Amniotic stem cell (primary cell): ENCODE results near the gene NRXN3.

ENCODE experiments used
- DNase-seq: peaks from one replicate; lab custom pipeline; 2025; lab: John Stamatoyannopoulos, UW

The NRXN3 gene

DNA sequence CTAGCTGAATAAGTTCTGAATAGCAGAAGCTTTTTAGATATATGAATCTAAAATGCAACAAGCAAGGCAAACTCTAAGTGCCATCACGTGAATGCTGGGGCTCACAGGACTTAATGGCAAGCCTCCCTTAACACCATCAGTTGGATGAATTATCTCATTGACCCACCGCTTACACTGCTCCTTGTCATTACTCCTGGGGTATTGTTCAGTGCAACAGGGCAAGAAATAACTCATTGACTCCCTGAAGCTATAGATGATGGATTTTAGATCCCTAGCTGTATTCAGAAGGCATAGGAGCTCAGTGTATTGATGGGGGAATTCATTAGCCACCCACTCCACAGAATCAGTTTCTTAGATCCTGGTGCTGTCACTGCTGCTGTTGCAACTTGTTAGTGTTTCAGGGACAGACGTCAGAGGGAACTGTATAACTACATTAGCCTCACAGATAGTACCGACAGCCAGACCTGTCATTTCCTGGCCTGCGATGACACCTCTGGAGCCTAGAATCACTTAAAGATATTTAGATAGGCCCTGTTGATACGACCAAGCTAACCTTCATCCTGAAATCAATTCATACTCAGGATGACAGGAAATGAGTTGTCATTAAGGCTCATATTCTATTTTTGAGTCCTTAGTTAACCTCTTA is 1305.8 kb downstream of the NRXN3 start:
- DNase-seq = no peak

DNA sequence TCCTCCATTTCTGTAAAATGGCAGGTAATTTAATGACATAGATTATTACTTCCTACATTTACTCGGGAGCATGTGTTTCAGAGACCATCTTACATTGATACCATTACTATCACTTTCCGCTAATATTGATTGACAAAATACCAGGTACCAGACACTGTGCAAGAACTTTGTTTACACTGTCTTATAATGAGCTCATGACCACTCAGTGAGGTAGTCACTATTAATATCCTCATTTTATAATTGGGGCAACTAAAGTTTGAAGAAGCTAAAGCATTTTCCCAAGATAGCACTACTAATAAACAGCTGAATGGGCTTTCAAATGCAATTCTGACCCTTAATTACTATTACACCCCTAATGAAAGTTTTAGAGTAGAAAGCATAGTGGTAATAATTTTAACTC is 1306.4 kb downstream of the NRXN3 start:
- DNase-seq = no peak

DNA sequence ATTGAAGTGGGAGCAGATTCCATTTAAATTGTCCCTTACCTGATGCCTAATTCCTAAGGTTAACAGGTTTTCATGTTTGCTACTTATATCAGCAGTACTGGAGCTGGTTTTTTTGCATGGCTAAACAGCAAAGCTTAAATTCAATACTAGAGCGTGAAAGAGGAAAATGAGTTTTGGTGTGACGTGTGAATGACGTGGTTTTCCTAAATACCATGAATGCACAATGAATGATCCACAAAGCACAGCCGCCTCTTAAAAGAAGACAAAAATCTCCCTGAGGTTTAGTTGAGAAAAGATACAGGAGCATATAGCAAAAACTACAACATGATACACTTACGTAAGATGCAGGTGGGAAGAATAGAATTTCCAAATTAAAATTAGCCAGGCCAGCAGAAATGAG is 1310.0 kb downstream of the NRXN3 start:
- DNase-seq = no peak

DNA sequence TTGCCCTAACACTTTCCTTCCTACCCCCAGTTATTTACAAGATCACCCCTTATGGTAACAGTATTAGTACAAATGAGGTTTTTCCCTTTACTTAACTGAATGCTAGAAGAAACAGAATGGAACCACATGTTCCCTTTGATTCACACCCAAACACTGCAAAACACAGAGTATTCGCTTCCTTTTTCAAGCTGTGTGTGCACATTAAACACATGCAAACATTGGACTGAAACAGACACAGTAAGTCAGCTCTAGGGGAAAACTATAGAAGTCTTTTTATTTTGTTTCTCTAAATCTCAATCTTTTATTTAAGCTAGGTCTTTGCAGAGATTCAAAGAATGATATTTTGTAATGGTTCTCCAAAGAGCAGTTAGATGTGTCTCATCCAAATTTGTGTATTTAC is 1312.7 kb downstream of the NRXN3 start:
- no peak for DNase-seq

DNA sequence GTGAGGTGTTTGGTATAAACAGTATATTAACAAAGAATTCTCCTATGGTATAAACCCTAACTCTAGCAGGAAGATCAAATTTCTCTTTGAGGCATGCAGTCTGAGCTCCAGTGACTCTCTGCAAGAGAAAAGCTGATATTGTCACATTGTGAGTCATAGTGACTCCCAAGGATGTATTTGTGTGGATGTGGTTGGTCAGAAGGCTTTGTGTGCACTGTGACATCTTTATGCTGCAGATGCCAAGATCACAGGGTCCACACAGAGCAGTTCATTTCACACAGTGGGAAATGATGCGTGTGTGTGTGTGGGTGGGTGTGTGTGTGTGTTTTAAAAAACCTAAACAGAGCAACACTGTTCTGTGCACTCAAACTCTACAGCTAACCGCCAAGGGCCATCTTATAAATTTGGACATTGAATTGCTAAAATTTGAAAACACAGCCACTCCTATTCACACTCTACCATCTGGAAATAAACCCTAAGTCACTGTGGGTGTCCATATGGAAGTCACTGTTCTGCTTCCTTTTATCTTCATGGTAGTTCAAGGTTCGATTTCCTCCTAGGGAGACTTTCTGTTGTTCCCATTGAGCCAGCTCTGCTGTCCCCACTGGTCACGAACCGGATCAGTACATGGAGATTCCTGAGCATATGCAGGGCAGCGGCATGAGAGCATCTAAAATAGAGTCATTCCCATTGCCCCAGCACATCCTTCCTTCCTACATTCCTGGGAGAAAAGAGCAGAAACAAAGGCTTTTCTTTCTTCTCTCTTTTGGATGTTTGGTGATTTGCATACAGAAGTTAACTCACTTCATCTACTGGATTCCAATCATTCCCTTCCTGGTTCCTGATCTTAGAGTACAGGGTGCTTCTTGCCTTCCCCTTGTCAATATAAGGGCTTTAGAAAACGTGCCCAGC is 1313.6 kb downstream of the NRXN3 start:
- DNase-seq = no peak

DNA sequence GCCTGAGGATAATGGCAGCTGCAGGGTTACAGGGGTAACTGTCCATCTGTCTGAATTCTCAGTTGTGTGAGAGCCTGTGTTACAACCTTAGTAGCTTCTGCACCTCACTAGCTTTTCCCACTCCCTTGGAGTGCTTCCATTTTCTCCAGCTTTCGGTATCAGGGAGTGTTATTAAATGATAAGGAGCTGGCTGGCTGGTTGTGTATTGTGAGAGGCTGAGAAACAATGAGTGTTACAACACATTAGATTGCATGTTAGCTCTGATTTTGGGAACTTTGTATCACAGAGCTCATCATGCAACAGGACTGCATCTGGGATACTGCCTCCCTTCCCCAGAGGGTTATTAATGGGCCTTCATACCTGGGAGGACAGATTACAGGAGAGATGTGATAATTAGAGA is 1317.5 kb downstream of the NRXN3 start:
- DNase-seq = no peak

DNA sequence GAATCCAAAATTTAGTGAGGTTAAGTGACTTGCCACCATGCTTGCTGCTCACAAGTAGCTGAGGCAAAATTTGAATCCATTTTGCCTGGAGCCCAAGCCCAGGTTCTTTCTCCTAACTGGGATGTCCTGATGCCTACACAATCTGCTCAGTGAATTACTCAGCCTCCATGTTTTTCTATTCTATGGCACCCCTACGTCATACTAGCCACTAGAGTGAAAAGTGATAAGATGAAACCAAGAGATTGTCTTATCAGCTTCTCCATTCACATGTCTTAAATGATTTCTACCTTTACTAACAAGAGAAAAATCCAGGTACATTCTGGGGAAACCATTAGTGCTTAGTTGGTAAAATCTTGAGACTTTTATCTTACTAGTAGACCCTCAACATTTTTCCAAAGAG is 1321.0 kb downstream of the NRXN3 start:
- DNase-seq = no peak

DNA sequence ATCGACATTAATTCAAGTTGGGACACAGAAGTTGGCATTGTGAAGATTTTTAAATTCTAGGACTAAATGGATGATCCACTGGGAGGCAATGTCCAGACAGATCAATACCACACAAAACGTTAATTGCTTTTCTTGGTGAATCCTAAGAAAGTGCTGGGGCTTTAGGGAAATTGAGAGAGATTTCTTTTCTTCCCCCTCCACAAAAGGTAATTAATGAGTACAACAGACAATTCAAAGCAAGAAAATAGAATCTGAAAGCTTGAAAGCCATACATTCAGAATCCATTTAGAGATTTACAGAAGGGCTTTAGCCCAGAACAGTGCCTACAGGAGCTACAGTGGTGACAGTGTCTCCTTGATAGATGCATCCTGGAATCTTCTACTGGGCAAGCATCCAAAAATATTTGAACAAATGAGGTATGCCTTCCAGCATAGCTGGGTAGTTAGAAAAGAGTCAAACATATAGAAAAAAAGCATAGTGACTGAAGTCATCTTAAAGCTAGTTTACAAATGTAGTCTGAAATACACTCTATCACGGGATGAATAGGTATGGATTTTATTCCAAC is 1323.0 kb downstream of the NRXN3 start:
- no peak for DNase-seq

DNA sequence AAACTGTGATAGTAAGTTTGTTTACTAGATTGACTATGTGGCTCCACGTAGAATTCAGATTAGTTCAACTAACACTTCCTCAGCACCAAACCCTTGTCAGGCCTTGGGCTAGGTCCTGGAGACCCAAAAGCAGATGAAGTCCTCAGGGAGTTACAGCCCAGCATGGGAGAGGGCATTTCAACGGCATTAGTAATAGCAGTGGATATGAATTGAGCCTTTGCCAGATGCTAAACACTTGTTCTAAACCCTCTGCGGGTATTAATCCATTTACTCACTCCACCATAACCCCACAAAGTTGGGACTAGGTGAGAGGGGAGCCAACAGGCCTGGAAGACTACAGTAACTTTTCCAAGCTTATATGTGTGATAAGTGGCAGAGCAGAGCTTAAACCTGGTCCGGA is 1326.5 kb downstream of the NRXN3 start:
- no peak for DNase-seq

DNA sequence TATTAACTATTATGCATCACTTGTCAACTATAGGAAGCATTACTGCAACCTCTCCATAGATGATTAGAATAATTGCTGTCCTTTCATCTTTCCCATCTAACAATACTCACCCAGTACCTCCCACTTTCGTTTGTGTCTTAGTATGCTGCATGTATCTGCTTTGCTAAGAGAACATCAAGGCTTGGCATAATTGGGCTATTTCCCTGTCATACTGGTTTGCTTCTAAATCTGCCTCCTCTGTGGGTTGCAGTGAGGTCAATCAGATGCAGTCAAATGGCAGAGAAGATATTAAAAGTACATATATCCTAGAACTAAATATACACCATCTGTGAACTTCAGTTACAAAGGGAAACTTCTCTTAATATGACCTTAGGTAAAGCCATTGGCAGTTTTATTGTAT is 1330.3 kb downstream of the NRXN3 start:
- DNase-seq = no peak

DNA sequence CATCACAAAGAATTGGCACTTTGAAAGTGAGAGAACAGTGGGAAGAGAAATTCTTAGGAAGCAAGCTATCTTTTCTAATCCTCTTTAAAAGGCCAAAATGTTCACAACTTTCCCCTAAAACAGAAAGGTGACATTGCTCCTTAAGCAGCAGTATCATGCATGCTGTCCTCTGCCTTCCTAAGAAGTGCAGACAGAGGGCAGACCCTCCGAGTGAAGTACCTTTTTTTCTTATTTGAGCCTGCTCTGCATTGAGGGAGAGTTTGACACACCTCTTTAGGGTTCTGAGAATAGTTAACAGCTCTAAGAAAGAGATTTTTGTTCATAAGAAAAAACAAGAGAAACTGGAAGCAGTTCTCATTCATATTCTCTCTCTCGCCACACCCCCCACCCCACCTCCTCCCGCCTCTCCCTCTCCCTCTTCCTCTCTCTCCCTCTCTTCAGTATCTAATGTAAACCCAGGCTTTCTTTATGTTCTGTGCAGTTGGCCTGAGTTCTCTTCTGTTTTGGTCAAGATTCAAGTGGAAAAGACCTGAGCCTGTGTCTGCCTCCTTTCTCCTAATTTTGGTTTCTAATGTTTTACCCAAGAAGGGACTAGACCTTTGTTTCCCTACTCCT is 1332.1 kb downstream of the NRXN3 start:
- no peak for DNase-seq

DNA sequence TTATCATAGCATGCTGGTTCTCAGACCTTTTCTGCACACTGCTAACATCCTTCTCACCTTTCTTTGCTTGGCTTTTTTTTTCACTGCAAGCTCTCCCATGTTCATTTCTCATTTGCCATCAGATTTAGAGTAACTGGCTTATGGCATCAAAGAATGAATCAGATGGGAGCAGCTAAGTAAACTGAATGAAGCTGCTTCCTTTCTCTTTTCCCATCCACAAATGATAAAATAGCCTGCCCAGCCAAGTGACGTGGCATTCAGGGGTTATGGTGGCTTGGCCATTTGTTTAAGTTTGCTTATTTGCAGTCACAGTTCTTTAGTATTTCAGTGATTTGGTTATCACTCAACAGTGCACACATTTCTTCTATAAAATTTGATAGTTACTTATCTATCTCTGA is 1332.6 kb downstream of the NRXN3 start:
- no peak for DNase-seq

DNA sequence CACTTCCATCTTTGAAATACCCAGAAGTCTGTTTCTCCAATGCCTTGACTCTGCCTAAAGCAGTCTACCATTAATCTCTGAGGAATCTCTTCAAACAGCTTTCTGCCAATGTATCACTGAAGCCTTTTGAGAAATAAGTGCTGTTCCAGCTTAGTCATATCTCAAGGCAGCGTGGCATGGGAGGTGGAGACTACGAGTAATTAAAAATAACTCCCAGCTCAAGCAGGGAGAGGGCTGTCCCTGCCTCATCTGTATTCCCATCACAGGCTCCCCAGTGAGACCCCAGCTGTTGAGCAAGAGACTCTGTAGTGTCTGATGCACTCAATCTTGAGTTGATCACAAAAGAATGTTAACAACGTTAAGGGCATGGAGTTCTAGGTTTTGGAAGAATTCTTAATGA is 1340.5 kb downstream of the NRXN3 start:
- DNase-seq = no peak

DNA sequence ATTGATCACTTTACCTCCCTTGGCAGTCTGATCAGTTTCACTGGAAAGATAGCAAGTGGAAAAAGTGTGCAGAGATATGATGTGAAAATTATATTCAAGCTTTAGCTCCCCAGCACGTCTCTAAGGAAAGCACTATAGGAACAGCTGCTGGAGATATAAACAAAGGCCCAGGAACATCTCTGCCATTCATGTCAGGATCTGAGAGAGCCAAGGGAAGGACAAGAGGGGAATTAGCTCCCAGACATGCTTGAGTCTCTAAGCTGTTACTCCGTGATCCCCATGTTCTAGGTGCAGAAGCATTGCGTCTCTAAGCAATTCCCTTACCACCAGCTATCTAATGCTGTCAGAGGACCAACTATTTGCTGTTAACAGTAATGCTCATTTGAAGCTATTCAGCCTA is 1341.0 kb downstream of the NRXN3 start:
- no peak for DNase-seq

DNA sequence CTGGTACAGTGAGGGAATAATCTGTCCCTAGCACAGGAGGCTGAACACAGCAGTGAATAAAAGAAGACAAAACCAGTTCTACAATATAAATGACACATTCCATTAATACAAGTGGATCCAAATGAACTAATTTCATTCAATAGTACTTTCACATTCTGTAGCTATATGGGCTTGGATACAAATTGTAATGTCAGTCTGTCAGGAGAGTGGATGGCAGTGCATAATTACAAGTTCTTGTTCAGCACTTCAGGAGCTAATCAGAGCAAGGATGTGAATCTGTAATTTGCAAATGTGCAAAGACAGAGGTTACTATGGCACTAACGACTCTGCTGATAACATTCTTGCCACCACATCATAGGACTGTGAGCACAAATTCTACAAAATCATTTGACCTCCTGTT is 1343.3 kb downstream of the NRXN3 start:
- DNase-seq = no peak

DNA sequence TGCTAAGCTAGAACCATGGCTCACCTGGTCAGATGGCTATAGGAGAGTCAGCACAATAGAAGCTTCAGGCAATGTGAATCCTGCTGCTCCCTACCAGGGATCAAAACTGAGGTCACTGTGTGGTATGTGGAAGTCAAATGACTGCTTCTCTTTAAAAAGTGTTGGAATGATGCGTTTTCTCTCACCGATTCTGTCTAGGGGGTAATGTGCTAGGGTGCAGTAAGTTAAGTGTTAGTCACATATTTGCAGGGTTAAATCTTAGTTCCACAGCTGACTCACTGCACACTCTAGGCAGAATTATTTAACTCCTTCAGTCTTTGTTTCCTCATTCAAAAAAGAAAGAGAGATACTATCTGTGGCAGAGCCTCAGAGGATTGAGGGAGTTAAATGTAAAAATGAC is 1344.5 kb downstream of the NRXN3 start:
- no peak for DNase-seq

DNA sequence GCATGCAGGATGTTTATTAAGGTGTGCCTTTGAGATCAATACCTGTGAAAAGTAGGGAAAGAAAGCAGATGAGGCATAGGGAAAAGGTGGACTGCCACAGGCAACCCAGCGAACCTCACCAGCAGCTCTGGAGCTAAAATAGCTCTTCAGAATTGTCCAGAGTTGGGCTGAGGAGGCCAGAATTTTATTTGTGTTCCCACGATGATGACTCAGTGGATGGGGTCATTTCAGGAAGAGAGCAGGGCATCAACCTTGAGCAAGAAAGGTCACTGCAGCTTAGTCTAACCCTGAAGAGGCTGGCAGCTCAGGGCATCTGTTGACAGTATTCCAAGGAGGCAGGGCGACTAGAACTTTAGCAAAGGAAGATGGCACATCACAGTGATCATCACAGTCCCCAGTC is 1345.0 kb downstream of the NRXN3 start:
- DNase-seq = no peak

DNA sequence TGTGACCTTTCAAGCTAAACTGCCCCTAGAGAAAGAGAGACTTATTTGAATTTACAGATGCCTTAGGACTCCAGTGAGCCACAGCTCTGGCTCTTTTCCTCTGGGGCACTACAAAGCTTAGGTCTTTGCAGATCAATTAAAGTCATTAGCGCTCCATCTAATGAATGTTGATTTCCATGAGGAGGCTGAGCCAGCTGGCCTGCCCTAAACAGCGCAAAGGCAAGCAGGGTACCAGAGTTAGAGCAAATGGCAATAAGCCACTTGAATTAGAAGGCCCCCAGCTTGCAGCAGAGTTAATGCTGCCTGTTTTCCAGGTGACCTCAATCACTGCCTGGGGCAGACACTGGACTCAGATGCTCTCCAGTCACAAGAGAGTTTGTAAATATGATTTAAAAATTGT is 1345.8 kb downstream of the NRXN3 start:
- DNase-seq = no peak

DNA sequence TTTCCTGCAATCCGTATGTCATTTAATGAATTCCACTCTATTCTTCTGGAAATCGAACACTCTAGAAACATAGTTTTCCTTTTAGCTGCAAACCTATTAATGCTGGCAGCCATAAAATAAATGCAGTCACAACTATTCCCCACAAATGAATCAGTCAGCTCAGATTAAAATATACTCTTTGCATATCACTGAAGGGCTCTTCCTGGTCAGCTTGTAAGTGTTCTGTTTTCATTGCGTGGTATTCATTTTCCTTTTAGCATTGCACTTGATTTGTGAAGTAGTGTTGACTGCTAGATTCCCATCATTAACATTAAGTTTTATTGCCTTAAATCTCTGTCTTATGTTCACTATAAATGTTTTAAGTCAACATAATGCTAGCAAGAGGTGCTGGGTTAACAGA is 1355.2 kb downstream of the NRXN3 start:
- DNase-seq = no peak

DNA sequence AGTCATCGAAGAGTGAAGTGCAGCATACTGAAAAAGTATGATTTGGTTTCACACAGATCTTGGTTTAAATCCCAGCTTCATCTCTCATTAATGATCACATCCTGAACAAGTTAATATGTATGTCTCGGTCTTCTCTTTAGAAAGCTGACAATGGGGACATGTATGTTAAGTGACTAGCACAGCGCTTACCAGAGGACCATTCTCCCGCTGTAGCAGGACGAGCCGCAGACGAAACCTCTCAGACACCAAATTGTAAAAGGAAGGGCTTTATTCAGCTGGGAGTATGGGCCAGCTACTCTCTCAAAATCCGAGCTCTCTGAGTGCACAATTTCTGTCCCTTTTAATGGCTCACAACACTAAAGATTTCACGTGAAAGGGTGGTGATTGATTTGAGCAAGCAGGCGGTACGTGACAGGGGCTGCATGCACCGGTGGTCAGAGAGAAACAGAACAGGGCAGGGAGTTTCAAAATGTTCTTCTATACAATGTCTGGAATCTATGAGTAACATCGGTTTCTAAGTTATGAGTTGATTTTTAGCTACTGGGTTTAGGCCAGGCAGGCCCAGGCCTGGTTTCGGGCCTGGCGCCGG is 1358.7 kb downstream of the NRXN3 start:
- DNase-seq = no peak

DNA sequence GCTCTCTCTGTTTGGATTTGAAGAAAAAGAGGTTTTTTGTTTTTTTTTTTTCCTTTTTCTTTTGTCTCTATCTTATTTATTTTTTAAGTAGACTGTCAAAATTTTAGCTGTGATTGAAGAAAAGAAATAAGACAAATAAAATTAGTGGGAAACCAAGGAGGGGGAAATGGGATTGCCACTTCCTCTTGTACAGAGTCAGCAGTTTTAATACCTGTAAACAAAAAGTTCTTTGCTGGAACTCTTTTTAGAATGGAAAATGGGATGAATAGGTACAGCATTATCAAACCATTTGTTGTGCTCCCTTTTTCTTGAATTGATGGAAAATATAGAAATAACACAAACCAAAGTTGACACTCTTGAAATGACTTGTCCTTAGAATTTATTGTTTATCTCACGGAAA is 1360.4 kb downstream of the NRXN3 start:
- no peak for DNase-seq

DNA sequence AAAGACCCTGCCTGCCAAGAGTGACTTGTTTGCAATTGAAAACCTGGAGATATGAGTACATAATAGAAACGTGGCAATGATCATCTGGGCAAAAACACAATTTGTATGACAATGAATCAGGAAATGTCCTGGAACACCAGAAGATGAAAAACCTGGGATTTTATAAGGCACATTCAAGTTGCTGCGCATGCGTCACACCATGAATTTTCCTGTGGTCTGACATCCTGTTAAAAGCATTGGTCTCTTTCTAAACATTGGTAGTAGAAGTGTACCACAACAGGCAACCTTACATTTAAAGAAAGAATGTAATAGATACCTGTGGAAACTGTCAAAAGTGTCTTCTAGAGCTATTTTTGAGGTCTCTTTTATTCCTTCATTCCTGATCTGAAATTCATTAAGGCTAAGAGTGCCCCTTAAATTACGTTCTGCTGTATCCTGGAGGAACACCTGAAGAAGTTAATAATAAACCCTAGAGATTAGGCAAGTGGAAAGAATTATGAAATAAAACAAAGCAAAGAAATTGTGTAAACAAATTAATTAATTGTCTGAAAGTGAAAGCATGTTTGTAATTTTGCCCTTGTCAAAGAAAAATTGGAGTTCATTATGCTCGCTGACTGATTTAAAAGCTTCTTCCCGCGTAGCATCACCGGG is 1364.7 kb downstream of the NRXN3 start:
- DNase-seq = no peak
